GM12891 (cell line): Measurements from ENCODE around the gene ZNF217.

Experiments
- POLR2A ChIP-seq: IDR thresholded peaks from 2 replicates; pipeline ENCODE4 v1.6.1; 2011; ENCODE audit warnings: low read depth, low read length, control low read depth
- POLR2AphosphoS5 ChIP-seq: IDR thresholded peaks from 2 replicates; pipeline ENCODE4 v1.6.1; 2011; ENCODE audit warnings: low read depth, low read length, control low read depth
- POU2F2 ChIP-seq: IDR thresholded peaks from 2 replicates; pipeline ENCODE4 v1.6.1; 2011; ENCODE audit warnings: low read depth, mild to moderate bottlenecking, control low read depth, low read length, moderate library complexity
- SPI1 ChIP-seq: IDR thresholded peaks from 2 replicates; pipeline ENCODE4 v1.6.1; 2011; ENCODE audit warnings: low read depth, low read length, control low read depth
- TAF1 ChIP-seq: IDR thresholded peaks from 2 replicates; pipeline ENCODE4 v1.6.1; 2011; ENCODE audit warnings: low read depth, low read length, control low read depth

DNA sequence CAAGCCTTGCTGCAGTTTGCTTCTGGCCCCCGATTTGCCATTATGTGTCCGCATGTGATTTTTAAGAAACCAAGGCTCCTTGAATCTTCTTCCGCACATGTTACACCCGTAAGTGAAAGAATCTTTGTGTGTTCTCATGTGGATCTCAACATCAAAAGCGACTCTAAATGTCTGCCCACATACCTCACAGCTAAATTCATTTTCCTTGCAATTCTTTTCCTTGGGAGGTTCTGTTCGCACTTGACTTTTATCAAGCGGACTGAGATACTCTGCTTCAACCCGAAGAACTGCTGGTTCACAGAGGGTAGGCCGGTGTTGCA is 11.4 kb downstream of the ZNF217 start:
- no peak for TF ChIP-seq POLR2AphosphoS5
- no peak for TF ChIP-seq POLR2A
- TF ChIP-seq SPI1 = no peak
- TF ChIP-seq TAF1 = no peak
- TF ChIP-seq POU2F2 = no peak
